HG02938 (cell line): Measurements from ENCODE around the gene DNAH6.

Source experiments
- ATAC-seq: cut with Tn5 transposase; IDR thresholded peaks from one replicate; pipeline ENCODE4 v1.9.1; 2021; ENCODE audit warnings: mild to moderate bottlenecking, moderate library complexity; ENCODE audit not compliant: unreplicated experiment

DNAH6 gene

GRCh38 chr2:84832772-84833461, 316.6 kb downstream of the DNAH6 start:
- peak; percentile 68 for ATAC-seq

DNA sequence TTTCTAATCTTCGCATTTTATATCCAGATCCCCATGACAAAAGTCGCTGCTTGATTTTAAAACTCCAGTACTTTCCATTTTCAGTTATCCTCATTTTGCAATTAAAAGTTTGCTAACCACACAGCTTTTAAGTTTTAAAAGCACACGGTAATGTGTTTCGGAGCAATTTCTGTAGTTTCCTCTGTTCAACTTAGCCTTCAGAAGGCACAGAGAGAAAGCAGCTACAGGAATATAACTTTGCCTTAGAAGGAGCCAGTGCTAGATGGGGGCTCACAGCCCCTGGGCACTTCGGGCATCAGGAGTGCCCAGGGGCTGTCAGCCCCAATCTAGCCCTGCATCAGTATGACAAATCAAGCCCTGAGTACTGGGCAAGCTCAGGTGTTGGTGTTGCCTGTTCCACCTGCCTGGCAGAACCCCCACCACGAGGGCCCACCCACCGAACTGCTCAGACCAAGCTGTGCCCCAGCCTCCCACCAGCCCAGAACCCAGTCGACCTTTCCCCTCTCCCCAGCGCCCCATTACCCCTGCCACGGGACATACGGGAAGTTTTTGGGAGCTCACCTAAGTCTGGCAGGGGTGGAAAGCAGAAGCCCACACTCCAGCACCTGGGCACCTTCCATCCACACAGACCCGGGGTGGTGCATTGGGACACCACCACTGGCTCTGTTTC, 317.3 kb downstream of the DNAH6 start:
- ATAC-seq: no peak

- ATAC-seq: no peak
Measured at GRCh38 chr2:84836215-84836614, 319.9 kb downstream of the DNAH6 start.

- no peak for ATAC-seq
Measured at GRCh38 chr2:84838434-84839145, 322.3 kb downstream of the DNAH6 start.

DNA sequence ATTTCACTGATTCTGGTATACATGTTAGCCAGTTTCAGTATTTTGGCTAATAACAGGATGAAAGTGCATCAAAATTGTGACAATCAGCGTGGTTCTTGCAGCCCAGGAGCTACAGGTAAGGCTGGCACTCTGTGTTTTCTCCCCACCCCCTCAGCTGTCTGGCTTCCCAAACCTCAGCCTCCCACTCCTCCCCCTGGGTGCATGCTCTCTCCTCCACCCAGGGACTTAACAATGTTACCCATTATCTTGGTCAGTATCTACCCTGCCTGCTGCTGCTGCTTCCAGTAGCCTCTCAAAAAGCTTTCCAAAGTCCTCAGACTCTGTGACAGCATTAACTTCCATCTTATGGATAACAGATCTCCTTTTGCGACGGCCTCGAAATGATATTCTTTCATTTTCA, 323.6 kb downstream of the DNAH6 start:
- no peak for ATAC-seq

GRCh38 chr2:84840306-84840705, 324.0 kb downstream of the DNAH6 start:
- no peak for ATAC-seq

- no peak for ATAC-seq
Measured at GRCh38 chr2:84841577-84841976, 325.3 kb downstream of the DNAH6 start.

DNA sequence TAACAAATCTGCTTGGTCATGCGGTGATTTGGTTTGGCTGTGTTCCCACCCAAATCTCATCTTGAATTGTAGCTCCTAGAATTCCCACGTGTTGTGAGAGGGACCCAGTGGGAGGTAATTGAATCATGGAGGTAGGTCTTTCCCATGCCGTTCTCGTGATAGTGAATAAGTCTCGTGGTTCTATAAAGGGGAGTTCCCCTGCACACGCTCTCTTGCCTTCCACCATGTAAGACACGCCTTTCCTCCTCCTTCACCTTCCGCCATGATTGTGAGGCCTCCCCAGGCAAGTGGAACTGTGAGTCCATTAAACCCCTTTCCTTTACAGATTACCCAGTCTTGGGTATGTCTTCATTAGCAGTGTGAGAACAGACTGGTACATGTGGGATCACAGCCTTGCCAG, 327.8 kb downstream of the DNAH6 start:
- no peak for ATAC-seq

DNA sequence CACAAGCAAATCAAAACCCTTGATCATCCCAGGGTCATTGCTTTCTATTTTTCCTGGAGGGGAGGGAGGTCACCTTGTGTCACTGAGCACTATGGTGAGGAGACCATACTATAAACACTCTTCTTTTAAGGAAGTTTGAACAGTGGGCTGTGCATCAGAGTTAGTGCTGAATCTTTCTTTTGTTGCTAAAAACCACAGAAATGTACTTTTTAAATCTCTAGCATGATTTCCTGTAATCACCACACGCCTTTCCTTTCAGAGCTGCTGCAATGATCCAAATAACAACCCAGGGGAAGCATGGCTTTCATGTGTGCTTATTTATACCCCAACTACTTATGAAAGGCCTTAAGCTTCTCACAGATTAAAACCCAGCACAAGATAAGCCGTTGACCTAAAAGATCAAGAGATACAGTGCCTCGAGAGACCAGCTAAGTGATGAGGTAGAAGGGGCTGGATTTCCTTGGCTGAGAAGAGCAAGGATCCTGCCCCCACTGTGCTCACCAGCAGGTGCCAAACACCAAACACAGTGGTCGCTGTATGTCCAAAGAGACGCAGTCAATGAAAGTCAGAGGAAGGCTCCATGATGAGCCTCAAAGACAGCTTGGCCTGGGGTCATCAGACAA, 329.9 kb downstream of the DNAH6 start:
- no peak for ATAC-seq

DNA sequence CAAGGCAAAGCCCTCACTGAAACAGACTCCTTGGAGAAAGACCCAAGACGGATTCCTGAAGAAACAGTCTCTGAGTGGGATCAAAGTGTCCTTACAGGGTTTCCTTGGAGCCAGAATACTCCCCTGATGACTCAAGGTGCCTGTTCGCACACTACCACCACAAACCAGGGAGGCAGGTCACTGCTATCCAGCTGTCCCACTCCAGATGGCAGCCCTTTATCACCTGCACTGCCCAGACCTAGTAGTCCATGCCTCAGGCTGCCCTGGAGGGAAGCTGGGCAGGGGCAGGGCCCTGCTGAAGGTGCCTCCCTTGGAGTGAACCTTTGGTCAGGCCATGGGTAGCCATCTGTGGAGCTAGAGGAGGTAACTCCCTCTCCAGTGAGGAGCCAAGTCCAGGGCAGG, 330.4 kb downstream of the DNAH6 start:
- ATAC-seq: no peak

GRCh38 chr2:84847326-84848050, 331.2 kb downstream of the DNAH6 start:
- ATAC-seq: no peak

DNA sequence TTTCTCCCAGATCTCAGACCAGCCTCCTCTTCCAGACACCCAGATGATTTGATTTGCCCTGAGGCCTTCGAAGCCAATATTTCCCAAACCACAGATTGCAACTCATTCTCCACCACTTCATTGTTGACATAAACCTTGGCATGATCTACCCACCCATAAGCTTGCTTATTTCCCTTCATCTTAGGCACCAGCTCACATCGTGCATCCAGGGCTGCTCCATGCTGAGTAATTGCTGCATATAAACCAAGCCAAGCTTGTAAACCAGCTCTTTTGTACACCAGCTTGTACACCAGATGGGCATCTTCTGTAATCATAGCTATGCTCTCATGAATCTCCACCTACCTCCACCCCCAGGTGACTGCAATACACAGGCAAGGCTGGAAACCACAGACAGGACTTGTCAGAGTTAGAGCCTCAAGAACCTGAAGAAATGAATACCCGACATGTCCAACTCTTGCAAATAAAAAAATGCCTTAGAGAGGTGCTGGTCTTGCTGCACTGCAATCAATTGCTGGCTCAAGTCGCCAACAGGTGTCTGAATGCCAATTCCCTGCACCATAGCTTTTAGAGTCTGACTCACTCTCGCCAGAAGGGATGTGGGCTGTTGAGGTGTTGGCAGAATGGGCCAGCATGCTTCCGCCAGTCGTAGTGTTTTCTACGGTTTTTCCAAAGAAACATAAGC, 333.1 kb downstream of the DNAH6 start:
- no peak for ATAC-seq

DNA sequence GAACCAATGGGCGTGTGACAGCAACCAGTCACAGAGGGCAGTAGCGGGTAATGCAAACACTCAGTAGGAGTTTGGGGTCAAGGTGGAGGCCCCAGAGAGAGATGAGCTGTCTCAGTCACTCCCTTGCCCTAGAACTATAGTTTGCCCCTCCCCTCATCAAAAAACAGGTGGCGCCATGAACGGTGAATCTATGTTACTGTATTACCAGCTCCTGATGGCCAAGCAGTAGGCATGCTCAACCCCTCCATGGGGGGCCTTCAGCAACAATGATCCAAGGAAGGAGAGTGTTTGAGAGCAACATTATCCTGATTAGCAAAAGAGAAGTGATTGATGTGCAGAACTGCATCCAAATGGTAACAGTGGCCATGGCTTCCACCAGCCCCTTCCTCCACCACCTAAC, 334.2 kb downstream of the DNAH6 start:
- no peak for ATAC-seq

GRCh38 chr2:84851876-84852275, 335.6 kb downstream of the DNAH6 start:
- ATAC-seq: no peak

GRCh38 chr2:84854850-84855249, 338.6 kb downstream of the DNAH6 start:
- no peak for ATAC-seq

- ATAC-seq: no peak
Measured at GRCh38 chr2:84855731-84856130, 339.4 kb downstream of the DNAH6 start.

GRCh38 chr2:84856787-84857186, 340.5 kb downstream of the DNAH6 start:
- ATAC-seq: peak; percentile 62

- ATAC-seq: no peak
Measured at GRCh38 chr2:84857566-84857965, 341.3 kb downstream of the DNAH6 start.

DNA sequence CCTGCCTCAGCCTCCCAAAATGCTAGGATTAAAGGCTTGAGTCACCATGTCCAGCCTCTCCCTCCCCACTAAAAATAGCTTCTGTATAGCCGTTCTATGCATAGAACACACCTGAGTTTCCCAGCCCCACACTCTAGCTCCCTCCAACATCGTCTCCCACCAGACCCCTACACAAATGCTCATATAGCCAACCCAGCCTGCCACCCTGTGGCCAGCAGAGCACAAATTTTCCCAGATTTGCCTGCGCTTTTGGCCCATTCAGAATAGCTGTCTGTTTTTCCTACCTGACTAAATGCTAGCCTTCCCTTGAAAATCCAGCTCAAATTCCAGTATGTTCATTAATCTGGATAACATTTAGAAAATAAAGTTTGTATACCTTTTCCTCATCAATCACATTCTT, 341.8 kb downstream of the DNAH6 start:
- no peak for ATAC-seq

DNA sequence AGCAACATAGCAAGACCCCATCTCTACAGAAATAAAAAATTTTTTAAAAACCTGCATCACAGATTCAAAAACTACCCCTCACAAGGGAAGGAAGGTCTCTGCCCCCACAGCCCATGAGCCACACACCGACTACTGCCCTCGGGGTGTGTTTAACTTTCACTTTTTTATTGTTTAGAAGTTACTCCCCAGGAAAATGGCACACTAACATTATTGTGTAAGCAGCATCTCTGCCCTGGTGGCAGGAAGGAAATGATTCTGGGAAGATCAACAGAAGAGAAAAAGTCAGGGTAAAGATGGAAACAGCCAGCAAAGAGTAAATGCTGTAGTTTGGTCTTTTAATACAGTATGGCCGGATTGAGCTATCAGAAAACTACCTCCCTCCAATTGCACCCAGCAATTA, 342.6 kb downstream of the DNAH6 start:
- ATAC-seq: no peak
